ENCODE measurements around the gene MLIP.

DNA sequence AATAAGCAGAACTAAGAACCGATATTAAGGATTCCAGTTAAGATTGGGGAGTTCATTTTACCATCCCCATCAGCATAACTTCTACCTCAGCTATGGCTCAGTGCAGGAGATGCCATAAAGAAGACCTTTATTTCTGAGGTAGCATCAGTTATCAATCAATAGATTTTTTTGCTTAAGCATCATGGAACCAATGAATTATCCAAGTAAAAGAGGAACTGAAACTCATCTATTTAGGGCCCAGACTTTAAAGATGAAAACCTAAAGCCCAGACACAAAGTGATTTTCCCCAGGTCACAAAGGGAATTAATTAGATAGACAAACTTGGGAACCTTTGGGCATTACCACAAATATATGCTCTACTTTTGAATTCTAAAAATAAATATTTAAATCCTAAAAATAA lies 137.8 kb downstream of the MLIP start:
- TF ChIP-seq, protein P1, sequence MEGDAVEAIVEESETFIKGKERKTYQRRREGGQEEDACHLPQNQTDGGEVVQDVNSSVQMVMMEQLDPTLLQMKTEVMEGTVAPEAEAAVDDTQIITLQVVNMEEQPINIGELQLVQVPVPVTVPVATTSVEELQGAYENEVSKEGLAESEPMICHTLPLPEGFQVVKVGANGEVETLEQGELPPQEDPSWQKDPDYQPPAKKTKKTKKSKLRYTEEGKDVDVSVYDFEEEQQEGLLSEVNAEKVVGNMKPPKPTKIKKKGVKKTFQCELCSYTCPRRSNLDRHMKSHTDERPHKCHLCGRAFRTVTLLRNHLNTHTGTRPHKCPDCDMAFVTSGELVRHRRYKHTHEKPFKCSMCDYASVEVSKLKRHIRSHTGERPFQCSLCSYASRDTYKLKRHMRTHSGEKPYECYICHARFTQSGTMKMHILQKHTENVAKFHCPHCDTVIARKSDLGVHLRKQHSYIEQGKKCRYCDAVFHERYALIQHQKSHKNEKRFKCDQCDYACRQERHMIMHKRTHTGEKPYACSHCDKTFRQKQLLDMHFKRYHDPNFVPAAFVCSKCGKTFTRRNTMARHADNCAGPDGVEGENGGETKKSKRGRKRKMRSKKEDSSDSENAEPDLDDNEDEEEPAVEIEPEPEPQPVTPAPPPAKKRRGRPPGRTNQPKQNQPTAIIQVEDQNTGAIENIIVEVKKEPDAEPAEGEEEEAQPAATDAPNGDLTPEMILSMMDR (IDR thresholded peaks at IDR 0.05) = no peak
- TF ChIP-seq EZH2 (IDR thresholded peaks at IDR 0.05) (no peak), EZH2phosphoT487 (IDR thresholded peaks at IDR 0.05) (no peak)

Measured in neural progenitor cell (in vitro differentiated cells).